Astrocyte of the cerebellum (primary cell): Measurements from ENCODE around the gene TTI1.

Source experiments
- DNase-seq: peaks from one replicate; pipeline ENCODE4 v3.0.0-alpha.2; 2011; ENCODE audit warnings: low read depth
- H3K4me3 ChIP-seq: 2 replicates; pipeline ENCODE4 v1.5.1; 2011; ENCODE audit warnings: mild to moderate bottlenecking, low read depth, low read length, moderate library complexity
- CTCF ChIP-seq: IDR thresholded peaks from 2 replicates; pipeline ENCODE4 v1.5.1; 2012; ENCODE audit warnings: low read length, low read depth, moderate library complexity, mild to moderate bottlenecking; ENCODE audit errors: missing control alignments
- in situ Hi-C: cut with HindIII; loops from 2 replicates; pipeline ENCODE4 v1.10.0; 2017; ENCODE audit warnings: low sequenced_read_pairs

Gene TTI1

DNA sequence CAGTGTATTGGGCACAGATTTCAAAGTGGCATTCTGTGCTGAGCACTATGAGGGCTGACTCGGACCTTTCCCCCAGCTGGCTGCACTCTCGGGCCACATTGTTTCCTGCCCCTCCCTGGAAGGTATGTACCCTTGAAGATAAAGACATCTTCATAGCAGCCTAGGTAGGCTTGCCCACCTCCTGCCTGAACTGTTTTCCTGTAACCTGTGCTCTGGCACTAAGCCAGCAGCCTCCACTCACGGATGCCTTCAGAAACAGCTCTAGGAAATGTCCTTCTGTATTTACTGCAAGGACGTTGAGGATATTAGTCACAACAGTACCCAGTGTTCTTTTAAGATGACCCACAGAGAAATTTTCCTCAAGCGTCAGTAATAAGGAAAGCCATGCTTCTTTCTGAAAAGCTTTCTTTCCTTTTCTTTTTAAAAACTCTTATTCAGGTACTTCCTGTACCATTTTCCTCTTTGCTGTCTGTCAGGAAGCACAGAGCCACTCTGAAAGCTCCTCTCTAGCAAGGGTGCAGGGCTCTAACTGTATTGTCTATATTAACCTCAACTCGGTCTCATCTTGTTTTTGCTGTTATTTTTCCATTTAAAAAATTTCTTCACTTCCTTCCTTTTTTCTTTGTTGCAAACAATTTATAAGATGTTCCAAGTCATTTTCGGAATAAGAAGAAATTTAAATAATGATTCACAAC, 43.5 kb downstream of the TTI1 start:
- H3K4me3 ChIP-seq = no peak overlapping the region
- TF ChIP-seq CTCF = no peak
- no peak for DNase-seq
- in situ Hi-C loops = no loop called here

GRCh38 chr20:37988306-37988954, 44.8 kb downstream of the TTI1 start:
- TF ChIP-seq CTCF = no peak
- H3K4me3 ChIP-seq = no peak overlapping the region
- in situ Hi-C loops = no loop called here
- no peak for DNase-seq

- H3K4me3 ChIP-seq = no peak overlapping the region
- DNase-seq = no peak
- in situ Hi-C loops = no loop called here
- no peak for TF ChIP-seq CTCF
Measured at GRCh38 chr20:37987602-37988290, 45.5 kb downstream of the TTI1 start.

DNA sequence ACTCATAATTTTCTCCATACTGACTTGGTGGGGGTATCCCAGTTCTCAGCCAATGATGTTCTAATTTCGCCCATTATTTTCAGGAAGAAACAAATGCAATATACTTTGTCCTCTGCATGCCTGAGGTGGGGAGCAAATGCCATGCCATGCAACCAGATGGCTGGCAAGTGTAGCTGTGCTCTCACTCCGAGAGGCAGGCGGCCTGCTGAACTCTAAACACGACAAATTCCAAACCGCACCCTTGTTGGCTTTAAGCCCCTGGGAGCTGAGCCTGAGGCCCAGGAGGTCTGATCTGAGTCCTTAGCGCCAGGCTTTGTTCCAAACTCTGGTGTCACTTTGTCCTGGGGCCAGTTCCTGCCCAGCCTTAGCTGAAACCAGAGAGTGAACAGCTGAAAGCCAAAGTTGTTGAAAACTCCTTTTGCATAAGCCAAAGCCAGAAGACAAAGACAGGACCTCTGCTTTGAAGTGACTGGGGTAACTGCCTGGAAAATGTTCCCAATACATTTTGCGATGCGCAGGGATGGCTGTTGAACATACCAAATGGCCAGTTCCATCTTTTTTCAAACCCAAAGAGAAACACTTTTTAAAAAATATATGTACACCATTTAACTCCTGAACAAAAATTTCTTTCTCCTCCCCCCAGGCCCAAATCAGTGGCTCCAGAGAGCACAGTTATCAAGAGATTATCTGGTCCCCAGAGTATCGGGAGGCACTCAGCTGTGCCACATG, 46.2 kb downstream of the TTI1 start:
- no peak for DNase-seq
- in situ Hi-C loops = no loop called here
- no peak for TF ChIP-seq CTCF
- H3K4me3 ChIP-seq = no peak overlapping the region

GRCh38 chr20:37986044-37986858, 47.0 kb downstream of the TTI1 start:
- TF ChIP-seq CTCF = no peak
- H3K4me3 ChIP-seq = no peak overlapping the region
- in situ Hi-C loops = no loop called here
- DNase-seq = no peak
